ENCODE measurements around the gene USP46.

USP46 gene

DNA sequence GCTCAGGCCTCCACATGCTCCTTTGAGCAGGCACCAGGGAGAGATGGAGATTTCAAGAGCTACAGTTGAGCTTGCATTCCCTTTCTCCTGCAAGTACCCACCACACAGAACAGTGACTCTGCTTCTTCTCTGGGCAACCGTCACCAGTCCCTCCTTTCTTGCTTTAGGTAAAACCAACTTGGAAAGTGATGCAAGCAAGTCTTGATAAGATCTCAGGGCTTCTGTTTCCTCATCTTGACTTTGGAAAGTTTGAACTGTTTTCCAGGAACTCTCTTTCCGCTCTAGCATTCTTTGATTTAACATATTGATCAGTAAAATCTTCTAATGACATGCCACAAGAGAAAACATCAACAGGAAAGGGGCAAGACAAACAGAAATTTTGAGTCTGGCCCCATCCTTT lies 73.7 kb downstream of the USP46 start:
- Histone ChIP-seq H3K36me3 (ENCODE audit: insufficient read depth, low read length) (no peaks in the 10 kb centered on the region), H3K27me3 (ENCODE audit: insufficient read depth, low read length, poor library complexity, severe bottlenecking) (no peaks in the 10 kb centered on the region)

DNA sequence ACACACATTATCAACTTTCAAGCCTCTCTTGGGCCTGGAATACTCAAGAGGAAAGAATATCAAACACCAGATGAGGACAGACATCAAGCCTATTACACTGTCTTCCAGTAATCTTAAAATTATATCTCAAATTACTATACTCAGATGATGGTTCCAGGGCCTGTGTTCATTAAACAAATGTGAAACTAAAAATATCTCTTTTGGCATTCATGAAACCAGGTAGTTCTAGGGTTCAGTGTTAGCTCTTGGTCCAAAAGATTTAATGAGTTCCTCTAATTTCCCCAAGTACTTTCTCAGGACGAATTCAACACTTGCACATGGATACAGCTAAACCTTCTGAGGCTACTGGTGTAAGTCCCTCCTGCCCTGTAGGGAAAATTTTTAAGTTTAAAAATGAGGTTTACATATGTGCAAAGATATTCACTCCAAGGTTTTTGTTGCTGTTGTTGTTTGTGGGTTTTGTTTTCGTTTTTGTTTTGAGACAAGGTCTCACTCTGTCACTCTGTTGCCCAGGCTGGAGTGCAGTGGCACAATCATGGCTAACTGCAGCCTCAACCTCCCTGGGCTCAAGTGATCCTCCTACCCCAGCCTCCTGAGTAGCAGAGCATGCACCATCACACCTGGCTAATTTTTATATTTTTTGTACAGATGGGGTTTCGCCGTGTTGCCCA lies 79.4 kb downstream of the USP46 start:
- Histone ChIP-seq H3K36me3 (ENCODE audit: insufficient read depth, low read length) (no peaks in the 10 kb centered on the region), H3K4me1 (ENCODE audit: insufficient read depth, low read length, poor library complexity, severe bottlenecking) (no peaks in the 10 kb centered on the region), H3K4me2 (ENCODE audit: low read depth, low read length, poor library complexity, severe bottlenecking) (no peak overlapping the region), H3K9me3 (ENCODE audit: insufficient read depth, low read depth, low read length) (no peaks in the 10 kb centered on the region), H3K9ac (ENCODE audit: low read depth, low read length, poor library complexity, severe bottlenecking) (no peak overlapping the region), H4K20me1 (ENCODE audit: insufficient read depth, low read length, poor library complexity, severe bottlenecking) (no peaks in the 10 kb centered on the region), H3K27me3 (ENCODE audit: insufficient read depth, low read length, poor library complexity, severe bottlenecking) (no peaks in the 10 kb centered on the region), H3F3A (ENCODE audit: low read depth) (no peaks in the 10 kb centered on the region), H3K4me3 (ENCODE audit: low read length, poor library complexity, severe bottlenecking) (no peak overlapping the region), H2AFZ (ENCODE audit: low read length) (no peak overlapping the region), H3K79me2 (ENCODE audit: insufficient read depth, low read length) (no peaks in the 10 kb centered on the region), H3K9me2 (replicated peaks; ENCODE audit: low read depth, low read length) (no peaks in the 10 kb centered on the region)
- no peak for TF ChIP-seq EZH2phosphoT487 (IDR thresholded peaks at IDR 0.05; ENCODE audit: borderline replicate concordance)
- TF ChIP-seq, protein P1, sequence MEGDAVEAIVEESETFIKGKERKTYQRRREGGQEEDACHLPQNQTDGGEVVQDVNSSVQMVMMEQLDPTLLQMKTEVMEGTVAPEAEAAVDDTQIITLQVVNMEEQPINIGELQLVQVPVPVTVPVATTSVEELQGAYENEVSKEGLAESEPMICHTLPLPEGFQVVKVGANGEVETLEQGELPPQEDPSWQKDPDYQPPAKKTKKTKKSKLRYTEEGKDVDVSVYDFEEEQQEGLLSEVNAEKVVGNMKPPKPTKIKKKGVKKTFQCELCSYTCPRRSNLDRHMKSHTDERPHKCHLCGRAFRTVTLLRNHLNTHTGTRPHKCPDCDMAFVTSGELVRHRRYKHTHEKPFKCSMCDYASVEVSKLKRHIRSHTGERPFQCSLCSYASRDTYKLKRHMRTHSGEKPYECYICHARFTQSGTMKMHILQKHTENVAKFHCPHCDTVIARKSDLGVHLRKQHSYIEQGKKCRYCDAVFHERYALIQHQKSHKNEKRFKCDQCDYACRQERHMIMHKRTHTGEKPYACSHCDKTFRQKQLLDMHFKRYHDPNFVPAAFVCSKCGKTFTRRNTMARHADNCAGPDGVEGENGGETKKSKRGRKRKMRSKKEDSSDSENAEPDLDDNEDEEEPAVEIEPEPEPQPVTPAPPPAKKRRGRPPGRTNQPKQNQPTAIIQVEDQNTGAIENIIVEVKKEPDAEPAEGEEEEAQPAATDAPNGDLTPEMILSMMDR (conservative IDR thresholded peaks at IDR 0.05; ENCODE audit: low read length) = no peak

More for the DNA sequence above, 73.7 kb downstream of the USP46 start:
- no peaks in the 10 kb centered on the region for H3K9me3 ChIP-seq (ENCODE audit: insufficient read depth, low read depth, low read length)
- no peak overlapping the region for H3K4me2 ChIP-seq (ENCODE audit: low read depth, low read length, poor library complexity, severe bottlenecking)
- H2AFZ ChIP-seq (ENCODE audit: low read length) = no peak overlapping the region
- H3K4me1 ChIP-seq (ENCODE audit: insufficient read depth, low read length, poor library complexity, severe bottlenecking) = peaks cover 15% of the 10 kb centered on the region
- H3K4me3 ChIP-seq (ENCODE audit: low read length, poor library complexity, severe bottlenecking) = no peak overlapping the region
- no peaks in the 10 kb centered on the region for H3K79me2 ChIP-seq (ENCODE audit: insufficient read depth, low read length)
- H3K9ac ChIP-seq (ENCODE audit: low read depth, low read length, poor library complexity, severe bottlenecking) = no peak overlapping the region
- H3F3A ChIP-seq (ENCODE audit: low read depth) = no peaks in the 10 kb centered on the region
- no peaks in the 10 kb centered on the region for H4K20me1 ChIP-seq (ENCODE audit: insufficient read depth, low read length, poor library complexity, severe bottlenecking)
- TF ChIP-seq, protein P1 (conservative IDR thresholded peaks at IDR 0.05; ENCODE audit: low read length) = no peak
- no peak for TF ChIP-seq EZH2phosphoT487 (IDR thresholded peaks at IDR 0.05; ENCODE audit: borderline replicate concordance)
- no peaks in the 10 kb centered on the region for H3K9me2 ChIP-seq (replicated peaks; ENCODE audit: low read depth, low read length)

DNA sequence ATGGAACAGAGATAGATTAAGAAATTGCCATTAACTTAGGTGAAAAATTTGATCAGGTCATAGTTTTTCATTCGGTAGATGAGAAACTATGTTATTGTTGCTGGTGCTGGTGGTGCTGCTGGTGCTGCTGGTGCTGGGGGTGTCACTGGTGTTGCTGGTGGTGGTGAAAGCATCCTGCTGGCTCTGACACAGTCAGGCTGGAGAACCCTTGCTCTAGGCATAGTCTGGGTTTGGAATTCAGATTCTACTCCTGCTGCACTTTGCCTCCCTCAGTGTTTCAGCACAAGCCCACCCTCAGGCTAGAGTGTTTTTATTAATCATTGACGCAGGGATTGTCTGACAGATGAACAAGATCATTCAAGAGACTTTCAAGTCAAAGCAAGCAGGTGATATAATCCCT lies 80.2 kb downstream of the USP46 start:
- H3F3A ChIP-seq (ENCODE audit: low read depth) = no peaks in the 10 kb centered on the region
- TF ChIP-seq EZH2phosphoT487 (IDR thresholded peaks at IDR 0.05; ENCODE audit: borderline replicate concordance) = no peak
- TF ChIP-seq, protein P1 (conservative IDR thresholded peaks at IDR 0.05; ENCODE audit: low read length) = no peak
- H3K27me3 ChIP-seq (ENCODE audit: insufficient read depth, low read length, poor library complexity, severe bottlenecking) = no peaks in the 10 kb centered on the region
- no peaks in the 10 kb centered on the region for H3K9me2 ChIP-seq (replicated peaks; ENCODE audit: low read depth, low read length)
- H3K4me1 ChIP-seq (ENCODE audit: insufficient read depth, low read length, poor library complexity, severe bottlenecking) = no peaks in the 10 kb centered on the region
- H3K4me2 ChIP-seq (ENCODE audit: low read depth, low read length, poor library complexity, severe bottlenecking) = no peak overlapping the region
- no peak overlapping the region for H2AFZ ChIP-seq (ENCODE audit: low read length)
- no peaks in the 10 kb centered on the region for H3K36me3 ChIP-seq (ENCODE audit: insufficient read depth, low read length)
- H3K4me3 ChIP-seq (ENCODE audit: low read length, poor library complexity, severe bottlenecking) = no peak overlapping the region
- H4K20me1 ChIP-seq (ENCODE audit: insufficient read depth, low read length, poor library complexity, severe bottlenecking) = no peaks in the 10 kb centered on the region
- no peak overlapping the region for H3K9ac ChIP-seq (ENCODE audit: low read depth, low read length, poor library complexity, severe bottlenecking)
- H3K79me2 ChIP-seq (ENCODE audit: insufficient read depth, low read length) = no peaks in the 10 kb centered on the region
- H3K9me3 ChIP-seq (ENCODE audit: insufficient read depth, low read depth, low read length) = no peaks in the 10 kb centered on the region
